ENCODE measurements around the gene ENPP4.
"Not testable (repeated sequence)": the region's sequence is repeated elsewhere in the genome, so short reads cannot be mapped to it uniquely, and the experiment has no call there.

ENPP4 gene

GRCh38 chr6:46134216-46134615 lies 4.4 kb downstream of the ENPP4 start:
- no peak for DNase-seq (ENCODE audit: low spot score)
- TF ChIP-seq CTCF (IDR thresholded peaks at IDR 0.05; ENCODE audit: extremely low read depth, missing control alignments): no peak

DNA sequence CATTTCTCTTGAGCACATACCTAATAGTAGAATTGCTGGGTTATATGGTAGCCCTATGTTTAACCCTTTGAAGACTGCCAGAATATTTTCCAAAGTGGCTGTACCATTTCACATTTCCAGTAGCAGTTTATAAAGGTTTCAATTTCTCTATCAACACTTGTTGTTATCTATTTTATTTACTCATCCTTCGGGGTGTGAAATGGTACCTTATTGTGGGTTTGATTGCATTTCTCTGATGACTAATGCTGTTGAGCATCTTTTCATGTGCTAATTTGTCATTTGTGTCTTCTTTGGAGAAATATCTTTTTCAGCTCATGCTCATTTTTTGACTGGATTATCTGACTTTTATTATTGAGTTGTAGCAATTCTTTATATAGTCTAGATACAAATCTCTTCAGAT lies 5.4 kb downstream of the ENPP4 start:
- TF ChIP-seq CTCF (IDR thresholded peaks at IDR 0.05; ENCODE audit: extremely low read depth, missing control alignments): no peak
- DNase-seq (ENCODE audit: low spot score): no peak

DNA sequence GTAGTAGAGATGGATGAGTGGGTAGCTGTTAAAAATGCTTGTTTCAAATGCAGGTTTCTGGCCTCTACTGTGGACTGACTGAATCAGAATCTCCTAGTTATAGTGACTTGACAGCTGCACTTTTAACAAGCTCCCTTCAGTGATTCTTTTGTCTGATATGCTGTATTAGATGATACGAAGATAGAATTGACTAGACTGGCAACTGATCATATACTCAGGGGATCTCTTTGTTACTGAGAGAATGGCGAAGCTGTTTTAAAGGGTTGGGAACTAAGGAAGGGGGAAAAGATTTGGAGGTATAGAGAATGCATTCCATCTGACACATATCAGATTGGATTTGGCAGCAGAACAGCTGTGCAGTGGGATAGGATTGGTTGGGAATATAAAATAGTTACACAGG lies 7.0 kb downstream of the ENPP4 start:
- TF ChIP-seq CTCF (IDR thresholded peaks at IDR 0.05; ENCODE audit: extremely low read depth, missing control alignments): no peak
- no peak for DNase-seq (ENCODE audit: low spot score)

GRCh38 chr6:46137387-46137786 lies 7.6 kb downstream of the ENPP4 start:
- no peak for DNase-seq (ENCODE audit: low spot score)
- TF ChIP-seq CTCF (IDR thresholded peaks at IDR 0.05; ENCODE audit: extremely low read depth, missing control alignments): no peak

DNA sequence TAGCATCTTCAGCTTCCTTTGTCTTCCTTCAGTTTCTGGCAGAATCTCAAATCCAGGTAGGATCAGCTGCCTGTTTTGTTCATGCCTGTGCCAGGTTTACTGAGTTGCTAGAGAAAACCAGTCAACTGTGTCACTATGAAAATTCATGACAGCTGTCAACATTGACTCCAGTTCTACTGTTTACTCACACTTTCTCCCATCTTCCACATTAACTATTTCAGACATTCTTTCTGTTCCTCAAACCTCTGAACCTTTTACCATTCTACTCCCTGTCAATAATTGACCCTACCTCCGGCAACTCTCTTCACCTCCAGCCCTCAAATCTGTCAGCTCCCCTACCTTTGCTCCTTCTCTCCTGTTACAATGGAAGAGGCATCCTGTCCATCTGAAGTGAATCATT lies 8.5 kb downstream of the ENPP4 start:
- peak; percentile 19 for DNase-seq (ENCODE audit: low spot score)
- no peak for TF ChIP-seq CTCF (IDR thresholded peaks at IDR 0.05; ENCODE audit: extremely low read depth, missing control alignments)

DNA sequence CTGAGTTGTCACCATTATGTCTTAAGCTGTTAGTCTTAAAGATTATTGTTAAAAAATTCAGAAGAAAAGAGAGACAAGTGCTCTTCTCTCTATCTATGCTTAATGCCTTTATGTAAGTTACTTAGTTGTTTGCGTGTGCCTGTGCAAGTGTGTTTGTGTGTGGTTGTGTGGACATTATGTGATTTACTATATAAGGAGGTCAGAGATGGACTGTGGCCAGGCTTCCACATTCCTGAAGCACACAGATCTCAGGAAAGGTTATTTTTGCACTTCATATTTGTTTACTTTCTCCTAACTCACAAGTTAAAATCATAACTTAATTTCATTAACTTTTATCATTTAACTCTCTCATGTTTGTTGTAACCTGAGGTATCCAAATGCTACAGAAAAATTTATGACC lies 14.5 kb downstream of the ENPP4 start:
- DNase-seq (ENCODE audit: low spot score): no peak

DNA sequence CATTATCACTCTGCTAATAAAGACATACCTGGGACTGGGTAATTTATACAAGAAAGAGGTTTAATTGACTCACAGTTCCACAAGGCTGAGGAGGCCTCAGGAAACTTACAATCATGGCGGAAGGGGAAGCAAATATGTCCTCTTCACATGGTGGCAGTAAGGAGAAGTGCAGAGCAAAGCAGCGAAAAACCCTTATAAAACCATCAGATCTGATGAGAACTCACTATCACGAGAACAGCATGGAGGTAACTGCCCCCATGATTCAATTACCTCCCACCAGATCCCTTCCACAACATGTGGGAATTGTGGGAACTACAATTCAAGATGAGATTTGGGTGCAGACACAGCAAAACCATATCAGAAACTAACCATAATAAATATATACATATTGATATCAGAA lies 19.3 kb downstream of the ENPP4 start:
- not testable (repeated sequence) for DNase-seq (ENCODE audit: low spot score)

More for the DNA sequence above, 14.5 kb downstream of the ENPP4 start:
- TF ChIP-seq CTCF (IDR thresholded peaks at IDR 0.05; ENCODE audit: extremely low read depth, missing control alignments): no peak

GRCh38 chr6:46156701-46157100 lies 26.9 kb downstream of the ENPP4 start:
- TF ChIP-seq CTCF (IDR thresholded peaks at IDR 0.05; ENCODE audit: extremely low read depth, missing control alignments): no peak
- no peak for DNase-seq (ENCODE audit: low spot score)
